AML-193 (cell line): Measurements from ENCODE around the gene PIP4K2A.
"Not testable (repeated sequence)": the region's sequence is repeated elsewhere in the genome, so short reads cannot be mapped to it uniquely, and the experiment has no call there.

ENCODE experiments used
- DNase-seq, 2 experiments: peaks; one replicate each; lab custom pipeline; 2025; lab: John Stamatoyannopoulos, UW

Gene PIP4K2A

DNA sequence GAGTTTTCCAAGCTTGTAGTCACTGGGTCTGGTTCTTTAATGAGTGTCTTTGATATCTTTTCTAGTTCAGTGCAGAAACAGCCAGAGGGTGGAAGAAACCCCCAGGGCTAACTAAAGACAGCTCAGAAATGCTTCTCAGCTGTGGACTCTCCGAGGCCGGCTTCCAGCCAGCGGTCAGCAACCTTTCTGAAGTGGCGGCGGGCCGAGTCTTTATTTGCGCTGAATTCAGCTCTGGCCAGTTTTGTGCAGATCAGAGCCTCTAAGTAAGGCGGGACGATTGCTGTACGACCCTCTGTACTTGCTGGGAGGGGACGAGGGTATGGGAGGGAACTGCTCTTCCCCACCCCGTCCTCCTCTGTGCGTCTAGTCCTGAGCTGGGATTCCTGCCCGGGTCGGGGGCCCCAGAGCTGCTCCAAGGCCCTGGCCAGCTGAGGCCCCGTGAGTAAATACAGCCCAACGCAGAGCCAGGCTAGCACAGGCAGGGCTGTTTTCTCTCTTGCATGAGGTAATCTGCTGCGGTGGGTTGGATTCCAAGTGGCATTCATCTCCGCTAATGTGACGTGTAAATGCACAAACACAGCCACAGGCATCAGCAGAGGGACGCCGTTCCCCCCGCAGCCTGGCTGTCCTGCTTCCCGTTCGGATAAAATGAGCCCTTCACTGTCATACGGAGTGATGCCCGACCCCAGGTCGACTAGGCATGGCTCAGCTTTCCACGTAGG lies 159.8 kb downstream of the PIP4K2A start:
- DNase-seq, result no peak

DNA sequence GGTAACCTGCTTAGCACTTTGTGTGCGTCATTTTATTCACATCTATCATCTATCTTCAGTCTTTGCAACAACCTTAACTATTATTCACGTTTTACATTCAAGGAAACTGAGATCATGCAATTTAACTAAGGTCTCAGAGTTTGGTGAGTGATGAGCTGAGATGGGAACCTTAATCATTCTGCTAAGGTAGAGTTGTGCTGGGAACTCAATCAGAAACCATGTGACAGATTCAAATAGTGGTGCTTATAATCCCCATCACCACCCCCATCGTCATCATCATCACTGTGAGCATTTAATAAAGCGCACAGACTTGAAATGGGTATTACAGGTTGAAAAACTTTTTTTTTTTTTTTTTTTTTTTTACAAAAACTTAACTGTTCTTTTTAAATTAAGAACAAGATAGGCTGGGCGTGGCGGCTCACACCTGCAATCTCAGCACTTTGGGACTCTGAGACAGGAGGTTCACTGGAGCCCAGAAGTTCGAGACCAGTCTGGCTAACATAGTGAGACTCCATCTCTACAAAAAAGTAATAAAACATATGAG lies 160.9 kb downstream of the PIP4K2A start:
- no peak for DNase-seq

DNA sequence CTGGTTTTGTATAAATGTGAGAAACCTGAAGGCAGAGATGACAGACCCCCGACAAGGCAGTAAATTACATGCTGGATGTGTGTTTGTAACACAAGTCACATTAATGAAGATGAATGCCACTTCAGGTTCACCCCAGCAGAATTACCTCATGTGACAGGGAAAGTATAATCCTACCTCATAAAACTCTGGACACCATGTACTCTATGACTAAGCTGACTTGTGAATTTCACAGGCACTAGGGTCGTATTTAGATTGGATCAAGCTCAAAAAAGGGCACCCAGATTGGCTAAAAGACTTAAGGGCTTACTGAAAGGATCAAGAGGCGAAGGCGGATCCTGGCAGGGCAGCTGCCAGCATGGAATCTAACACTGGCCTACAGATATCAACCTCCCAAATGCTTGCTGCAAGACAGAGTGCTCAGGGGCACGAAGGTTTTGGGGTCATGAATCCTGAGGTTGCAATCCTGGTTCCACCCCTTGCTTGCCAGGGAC lies 161.4 kb downstream of the PIP4K2A start:
- DNase-seq, result no peak

DNA sequence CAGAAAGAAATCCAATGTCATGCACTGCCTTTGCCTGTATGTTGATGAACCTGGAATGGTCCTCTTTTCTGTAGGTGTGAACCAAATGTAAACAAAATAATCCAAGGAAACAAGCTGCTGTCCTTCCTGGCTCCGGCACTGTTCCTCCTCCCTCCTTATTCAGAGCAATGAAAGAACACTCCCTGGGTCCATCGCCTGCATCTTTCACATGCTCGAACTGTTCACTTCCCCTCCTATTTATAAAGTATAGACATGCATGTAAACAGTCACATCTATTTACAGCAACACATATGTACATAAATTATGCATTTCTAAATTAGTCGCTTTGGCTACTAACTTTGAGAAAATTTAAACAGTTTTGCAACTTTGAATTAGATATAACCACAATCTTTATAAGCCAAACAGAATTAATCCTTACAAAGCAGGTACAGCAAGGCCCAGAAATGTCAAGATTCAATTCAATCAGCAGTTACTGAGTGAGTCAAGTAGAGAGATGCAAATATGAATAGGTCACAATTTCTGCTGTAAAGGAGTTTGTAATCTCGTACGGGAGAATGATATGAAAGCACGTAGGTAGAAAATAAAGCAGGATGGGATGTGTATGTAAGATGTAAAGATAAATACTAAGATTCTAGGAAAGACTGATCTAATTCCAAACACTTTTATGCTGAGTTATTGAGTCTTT lies 162.6 kb downstream of the PIP4K2A start:
- no peak for DNase-seq

DNA sequence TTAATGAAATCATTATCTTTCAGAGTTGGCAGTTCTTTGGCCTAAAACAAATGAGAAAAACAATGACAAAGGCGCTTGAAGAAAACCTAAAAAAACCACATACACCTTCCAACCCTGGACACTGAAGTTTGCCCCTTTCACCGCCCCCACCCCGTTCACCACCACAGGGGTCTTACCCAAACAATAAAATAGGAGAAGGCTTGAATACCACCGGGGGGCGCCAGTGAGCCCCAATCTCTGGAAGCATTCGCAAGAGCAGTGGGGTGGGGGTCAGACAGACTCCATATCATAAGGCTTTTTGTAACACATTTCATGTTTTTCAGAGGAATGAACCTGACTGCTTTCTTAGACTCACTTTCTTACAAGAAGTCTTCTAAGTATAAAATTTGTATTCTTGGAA lies 163.6 kb downstream of the PIP4K2A start:
- DNase-seq, result peak in 1 of 2 experiments; percentile 8

DNA sequence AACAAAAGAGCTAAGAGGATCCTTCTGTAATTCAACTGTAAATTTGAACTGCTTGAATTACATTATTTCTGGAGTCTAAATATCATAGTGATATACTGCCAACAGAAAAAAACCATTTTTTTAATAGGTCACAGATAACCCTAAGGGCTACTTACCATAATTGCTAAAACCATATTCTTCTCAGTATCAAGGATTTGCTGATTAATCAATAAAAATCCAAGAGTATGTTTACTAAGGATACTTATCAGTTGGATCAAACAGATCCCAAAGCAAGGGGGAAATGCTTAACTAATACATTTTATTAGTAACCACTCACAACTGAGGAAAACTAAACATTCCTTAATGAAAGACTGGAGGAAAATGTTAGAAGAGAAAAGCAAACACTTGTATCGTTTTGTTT lies 166.0 kb downstream of the PIP4K2A start:
- DNase-seq, result no peak

DNA sequence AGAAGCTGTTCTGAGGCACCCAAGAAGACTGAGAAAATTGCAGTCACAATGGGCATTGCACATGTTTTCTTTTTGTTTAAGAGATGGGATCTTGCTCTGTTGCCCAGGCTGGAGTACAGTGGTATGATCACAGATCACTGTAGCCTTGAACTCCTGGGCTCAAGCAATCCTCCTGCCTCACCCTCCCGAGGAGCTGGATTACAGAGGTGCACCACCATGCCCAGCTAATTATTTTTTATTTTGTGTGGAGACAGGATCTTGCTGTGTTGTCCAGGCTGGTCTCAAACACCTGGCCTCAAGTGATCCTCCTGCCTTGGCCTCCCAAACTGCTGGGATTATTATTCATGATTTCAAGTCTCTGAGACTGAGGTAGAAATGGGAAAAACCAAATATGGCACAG lies 168.7 kb downstream of the PIP4K2A start:
- no peak for DNase-seq

DNA sequence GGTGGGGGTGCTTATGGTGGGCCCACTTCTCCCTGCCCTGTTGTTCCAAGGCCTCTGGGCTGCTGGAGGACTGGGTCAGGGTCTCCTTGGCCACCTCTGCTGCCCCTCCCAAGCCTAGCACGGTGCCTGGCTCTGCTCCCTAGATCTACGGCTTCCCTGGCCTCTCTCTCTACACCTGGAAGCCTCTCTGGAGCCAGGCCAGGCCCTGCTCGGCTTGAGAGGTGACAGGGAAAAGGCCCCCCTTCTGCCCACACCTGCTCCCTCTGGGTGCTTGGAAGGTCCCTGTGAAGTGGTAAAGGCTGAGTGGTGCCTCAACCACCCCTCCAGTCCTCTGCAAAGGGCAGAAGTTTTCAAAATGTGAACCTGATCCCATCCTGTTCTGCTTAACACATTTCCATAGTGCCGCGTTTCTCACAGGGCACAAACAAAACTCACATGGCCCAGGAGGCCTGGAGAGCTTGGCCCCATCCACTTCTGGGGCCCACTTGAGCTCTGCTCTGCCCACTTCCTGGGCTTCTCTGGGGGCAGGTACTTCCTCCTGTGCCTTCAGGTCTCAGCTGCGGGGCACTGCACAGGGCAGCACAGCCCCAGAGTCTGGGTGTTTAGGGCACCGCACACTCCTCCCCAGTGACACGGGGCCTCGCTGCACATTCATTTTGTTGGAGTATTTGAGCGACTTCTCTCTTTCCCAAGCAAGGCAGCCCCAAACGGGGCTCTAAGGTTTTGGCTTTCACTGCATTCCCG lies 169.9 kb downstream of the PIP4K2A start:
- DNase-seq, result no peak

DNA sequence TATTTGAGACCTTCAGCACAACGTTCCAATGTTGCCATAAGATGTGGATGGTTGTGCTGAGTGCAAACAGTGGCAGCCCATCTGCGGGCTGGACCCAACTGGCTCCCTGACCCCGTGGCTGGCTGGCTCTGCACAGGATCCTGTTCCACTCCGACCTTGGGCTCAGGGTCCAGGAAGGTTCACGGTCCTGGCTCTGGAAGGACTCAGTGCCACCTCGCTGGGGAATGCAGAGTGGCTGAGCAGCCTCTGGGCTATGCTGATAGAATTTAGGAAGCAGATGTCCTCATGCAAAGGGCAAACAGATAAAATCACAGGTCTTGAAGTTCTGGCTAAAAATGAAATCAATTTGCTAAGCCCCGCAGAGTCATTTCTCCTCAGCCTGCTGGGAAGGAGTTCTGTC lies 171.6 kb downstream of the PIP4K2A start:
- no peak for DNase-seq

DNA sequence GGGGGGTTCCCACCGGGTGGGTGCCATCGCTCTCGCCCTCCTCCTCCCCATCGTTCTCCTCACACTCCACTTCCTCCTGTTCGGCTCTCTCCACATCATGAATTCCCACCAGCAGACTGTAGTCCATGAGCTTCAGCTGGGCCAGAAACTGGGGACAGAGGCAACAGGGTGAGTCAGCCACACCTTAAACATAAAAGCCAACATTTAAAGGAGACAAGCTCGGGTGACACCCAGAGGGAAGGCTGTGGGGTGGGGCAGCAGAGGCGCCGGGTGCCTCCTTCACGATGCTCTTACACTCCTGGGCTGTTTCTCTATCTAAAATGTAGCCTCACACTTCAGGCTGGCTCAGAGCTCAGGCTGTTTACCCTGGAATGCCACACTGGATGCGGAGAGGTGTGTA lies 172.5 kb downstream of the PIP4K2A start:
- DNase-seq, result no peak

DNA sequence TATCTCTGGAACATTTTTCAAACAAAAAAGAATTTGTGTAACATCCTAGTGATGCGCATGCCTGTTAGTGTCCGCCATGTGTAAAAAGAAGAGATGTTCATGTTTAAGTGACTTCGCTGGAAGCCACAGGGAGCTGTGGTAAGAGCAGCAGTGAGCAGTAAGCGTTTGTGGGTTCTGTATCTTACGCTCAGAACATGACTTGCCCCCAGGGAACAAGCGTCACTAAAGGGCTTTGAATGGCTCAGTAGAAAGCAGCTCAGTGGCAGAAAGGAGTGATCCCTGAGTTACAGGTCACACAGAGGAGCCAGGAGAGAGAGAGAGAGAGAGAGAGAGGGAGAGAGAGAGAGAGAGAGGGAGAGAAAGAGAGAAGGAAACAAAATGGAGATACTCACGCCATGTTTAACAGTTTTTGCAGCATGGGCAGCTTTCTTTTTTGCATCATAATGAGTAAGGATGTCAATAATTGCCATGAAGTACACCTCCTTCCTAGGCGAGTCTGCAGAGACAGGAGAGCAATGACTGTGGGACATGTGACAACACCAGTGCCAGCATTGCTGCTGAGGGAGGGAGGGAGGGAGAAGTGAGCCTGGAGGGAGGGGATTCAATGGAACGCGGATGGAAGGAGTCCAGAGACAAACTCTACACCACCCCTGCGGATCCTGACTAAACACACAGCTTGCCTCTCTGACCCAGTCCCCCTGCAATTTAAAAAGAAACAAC lies 174.6 kb downstream of the PIP4K2A start:
- no peak for DNase-seq

DNA sequence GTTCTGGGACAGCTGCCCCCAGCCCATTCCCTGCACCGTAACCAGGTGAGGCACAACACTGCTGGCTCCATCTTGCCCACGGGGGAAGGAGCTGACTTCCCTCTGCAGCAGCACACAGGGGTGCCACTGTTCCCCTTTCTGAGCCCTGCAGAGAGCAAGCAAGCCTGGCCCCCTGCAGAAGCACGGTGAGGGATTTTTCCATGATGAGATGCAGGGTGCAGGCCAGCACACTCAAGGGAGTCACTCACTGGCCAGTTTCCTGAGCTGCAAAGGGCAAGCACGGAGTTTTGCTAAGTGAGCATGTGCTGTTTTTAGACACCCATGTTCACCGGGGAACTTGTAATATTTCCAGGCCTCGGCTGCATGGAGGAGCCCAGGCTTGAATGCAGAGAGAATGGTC lies 176.6 kb downstream of the PIP4K2A start:
- DNase-seq, result no peak

DNA sequence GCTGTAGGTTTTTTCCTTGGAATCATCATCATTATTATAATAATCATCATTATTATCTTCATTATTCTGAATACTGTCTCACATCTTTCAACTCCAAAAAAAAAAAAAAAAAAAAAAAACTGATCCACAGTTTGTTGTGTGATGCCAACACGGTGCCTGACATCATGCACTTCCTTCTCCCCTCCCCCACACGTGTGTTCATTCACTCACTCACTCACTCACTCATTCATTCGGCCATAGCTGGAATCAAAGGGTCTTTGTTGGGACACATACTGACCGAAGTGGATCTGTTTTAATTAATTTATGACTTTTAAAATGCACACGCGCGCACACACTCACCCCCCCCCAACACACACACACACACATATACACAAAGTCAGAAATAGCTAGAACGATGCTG lies 177.8 kb downstream of the PIP4K2A start:
- no peak for DNase-seq

DNA sequence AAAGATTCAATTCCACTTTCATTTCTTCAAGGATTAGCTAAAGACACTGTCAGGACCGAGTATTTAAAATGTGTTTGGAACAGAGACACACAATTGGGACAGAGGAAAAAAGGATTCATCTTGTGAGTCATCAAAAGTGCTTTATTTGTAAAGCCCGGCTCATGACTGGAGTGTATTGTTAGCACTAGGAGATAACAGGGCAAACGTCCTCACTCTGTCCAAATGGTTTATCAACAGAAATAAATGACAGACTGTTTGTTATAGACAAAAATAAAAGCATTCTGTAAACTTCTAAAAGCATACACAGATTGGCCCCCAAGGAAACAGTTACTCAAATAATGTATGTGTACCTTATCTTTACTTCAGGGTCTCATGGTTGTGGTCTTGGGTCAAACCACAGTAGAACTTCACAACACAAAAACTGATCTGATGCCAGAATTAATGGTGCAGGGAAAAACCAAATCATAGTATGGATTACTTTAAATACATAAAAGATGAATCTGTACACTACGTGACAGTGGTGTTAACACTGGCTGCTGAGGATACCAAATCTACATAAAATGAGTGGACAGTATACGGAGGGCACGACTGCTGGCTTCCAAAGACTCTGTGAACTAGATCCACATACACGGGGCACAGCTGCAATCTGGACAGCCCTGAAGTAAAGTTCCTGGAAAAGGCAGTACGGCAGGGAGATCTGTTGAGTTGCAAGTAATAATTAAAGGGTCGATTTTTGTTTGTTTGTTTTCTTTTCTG lies 179.4 kb downstream of the PIP4K2A start:
- DNase-seq, result no peak

DNA sequence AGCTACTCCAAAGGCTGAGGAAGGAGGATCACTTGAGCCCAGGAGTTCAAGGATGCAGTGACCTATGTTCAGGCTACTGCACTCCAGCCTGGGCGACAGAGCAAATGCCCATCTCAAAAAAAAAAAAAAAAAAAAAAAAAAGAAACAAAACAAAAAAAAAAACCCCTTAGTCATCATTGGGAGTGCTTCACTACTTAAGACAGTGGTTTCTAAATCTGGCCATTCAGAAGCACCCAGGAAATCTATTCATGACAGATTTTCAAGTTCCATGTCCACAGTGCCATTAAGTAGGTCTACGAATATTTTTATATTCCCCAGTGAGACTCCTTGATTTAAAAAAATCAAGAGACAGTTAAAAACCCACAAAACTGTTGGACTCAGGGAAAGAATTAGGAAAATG lies 182.9 kb downstream of the PIP4K2A start:
- DNase-seq, result no peak

DNA sequence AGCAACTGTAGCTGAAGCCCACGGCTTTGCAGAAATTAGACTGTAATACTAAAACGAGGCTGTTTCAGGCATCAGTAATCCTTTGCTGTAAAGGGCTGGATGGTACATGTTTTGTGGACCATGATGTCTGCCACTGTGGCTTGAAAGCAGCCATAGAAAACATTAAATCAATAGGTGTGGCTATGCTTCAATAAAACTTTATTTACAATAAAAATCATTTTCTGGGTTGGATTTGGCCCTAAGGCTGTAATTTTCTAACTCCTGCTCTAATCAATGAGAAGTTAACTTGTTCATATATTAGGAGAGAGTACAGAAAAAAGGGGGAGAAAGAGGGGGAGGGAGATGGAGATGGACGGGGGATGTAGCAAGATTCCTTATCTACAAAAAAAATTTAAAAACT lies 183.4 kb downstream of the PIP4K2A start:
- no peak for DNase-seq

DNA sequence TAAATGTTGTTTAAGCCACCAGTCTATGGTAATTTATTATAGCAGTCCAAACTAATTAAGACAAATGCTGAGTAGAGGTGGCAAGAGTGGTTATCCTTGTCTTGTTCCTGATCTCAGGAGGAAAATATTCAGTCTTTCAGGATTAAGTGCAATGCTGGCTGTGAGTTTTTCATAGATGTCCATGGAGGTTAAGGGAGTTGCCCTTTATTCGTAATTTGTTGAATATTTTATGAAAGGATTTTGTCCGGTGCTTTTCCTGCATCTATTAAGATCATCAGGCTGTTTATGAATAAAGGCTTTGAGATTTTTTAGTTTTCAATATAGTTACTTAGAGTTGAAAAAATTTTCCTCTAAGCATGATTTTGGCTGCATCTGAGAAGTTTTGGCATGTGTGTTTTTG lies 186.9 kb downstream of the PIP4K2A start:
- no peak for DNase-seq

DNA sequence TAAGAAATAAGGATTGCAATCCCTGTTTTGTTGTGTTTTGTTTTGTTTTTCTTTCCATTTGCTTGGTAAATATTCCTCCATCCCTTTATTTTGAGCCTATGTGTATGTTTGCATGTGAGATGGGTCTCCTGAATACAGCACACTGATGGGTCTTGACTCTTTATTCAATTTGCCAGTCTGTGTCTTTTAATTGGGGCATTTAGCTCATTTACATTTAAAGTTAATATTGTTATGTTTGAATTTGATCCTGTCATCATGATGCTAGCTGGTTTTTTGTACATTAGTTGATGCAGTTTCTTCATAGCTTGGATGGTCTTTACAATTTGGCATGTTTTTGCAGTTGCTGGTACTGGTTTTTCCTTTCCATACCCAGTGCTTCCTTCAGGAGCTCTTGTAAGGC lies 190.0 kb downstream of the PIP4K2A start:
- not testable (repeated sequence) for DNase-seq

DNA sequence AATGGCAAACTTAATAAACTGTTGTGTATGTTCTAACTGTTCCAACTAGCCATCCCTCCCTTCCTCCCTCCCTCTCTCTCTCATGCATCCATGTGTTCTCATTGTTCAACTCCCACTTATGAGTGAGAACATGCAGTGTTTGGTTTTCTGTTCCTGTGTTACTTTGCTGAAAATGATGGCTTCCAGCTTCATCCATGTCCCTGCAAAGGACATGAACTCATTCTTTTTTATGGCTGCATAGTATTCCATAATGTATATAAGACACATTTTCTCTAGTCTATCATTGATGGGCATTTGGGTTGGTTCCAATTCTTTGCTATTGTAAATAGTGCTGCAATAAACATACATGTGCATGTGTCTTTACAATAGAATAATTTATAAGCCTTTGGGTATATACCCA lies 193.7 kb downstream of the PIP4K2A start:
- DNase-seq, result not testable (repeated sequence)

DNA sequence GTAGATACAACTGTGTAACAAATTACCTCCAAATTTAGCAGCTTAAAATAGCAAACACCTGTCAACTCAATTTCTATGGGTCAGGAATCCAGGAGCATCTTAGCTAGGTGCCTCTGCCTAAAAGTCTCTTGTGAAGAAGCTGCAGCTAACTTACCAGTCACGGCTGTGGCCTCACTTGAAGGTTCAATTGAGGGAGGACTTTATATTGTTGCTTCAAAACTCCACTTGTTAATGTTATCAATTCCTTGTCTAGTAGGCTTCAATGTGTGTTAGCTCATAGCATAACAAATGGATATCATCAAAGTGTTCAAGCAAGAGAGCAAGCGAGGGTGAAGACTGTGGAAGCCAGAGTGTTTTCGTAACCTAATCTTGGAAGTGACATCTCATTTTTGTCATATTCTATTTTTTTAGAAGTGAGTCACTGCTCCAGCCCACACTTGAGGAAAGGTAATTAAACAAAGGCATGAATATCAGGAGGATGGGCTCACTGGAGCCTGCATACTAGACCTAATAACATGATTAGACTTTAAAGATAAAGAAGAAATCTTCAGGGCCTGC lies 196.1 kb downstream of the PIP4K2A start:
- DNase-seq, result no peak

DNA sequence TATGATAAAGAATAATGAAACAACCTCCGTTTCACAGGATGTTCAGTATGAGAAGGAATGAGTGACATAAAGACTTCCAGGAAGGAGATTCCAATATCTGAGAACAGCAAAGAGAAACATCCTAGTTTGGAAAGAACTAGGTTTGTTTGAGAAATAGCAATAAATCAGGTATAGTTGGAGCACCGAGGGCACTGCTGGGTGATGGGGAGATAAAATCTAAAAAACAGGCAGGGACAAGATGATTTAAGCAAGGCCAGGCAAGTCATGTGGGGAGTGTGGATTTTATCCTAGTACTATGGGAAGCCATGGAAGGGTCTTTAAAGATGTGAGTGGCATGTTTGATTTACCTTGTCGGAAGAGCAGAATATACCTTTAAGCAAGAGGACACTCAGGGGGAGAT lies 199.4 kb downstream of the PIP4K2A start:
- DNase-seq, result no peak
